Activated CD4-positive, CD25-positive, alpha-beta regulatory T cell treated with anti-CD3 and anti-CD28 coated beads, Interleukin-2, amount 50 U/mL, for 72 hours (primary cell): Measurements from ENCODE around the gene EMC10.

Source experiments
- DNase-seq: peaks from one replicate; pipeline ENCODE4 v3.0.0; 2021

EMC10 gene

GRCh38 chr19:50480281-50481111 is 4.2 kb downstream of the EMC10 start:
- no peak for DNase-seq

DNA sequence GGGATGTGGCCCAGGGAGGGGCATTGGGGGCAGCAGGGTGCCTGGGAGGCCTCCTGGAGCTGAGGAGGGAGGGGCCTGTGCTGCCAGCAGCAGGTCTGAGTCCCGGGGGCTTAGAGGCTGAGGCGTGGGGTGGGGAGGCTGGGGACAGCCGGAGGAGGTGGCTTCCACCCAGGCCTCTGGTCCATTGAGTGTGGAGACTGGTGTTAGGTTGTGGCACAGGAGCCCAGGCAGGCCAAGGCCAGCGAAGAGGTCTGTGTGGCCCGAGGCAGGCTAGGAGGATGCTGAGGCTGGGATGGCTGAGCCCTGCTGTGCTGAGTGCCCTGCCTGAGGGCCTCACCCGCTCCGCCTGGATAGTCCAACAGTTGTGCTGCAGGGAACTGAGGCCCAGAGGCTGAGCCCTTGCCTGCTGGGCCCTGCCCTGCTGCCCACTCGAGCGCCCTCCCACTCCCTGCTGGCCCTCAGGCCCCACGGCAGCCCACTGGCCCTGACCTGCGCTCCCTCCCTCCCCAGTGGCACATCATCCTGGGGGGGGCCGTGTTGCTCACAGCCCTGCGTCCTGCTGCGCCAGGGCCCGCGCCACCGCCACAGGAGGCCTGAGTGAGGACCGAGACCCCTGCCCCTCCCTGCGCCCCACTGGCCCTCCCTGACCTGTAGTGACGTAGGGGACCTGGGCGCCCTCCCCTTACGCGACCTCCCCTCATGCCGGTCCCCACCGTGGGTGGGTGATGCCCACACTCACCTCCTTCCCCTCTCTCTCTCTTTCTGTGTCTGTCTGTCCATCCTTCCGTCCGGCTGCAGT is 5.2 kb downstream of the EMC10 start:
- DNase-seq = no peak

GRCh38 chr19:50482271-50482855 is 6.1 kb downstream of the EMC10 start:
- DNase-seq = no peak

- DNase-seq = no peak
Observed at GRCh38 chr19:50482916-50483315, 6.6 kb downstream of the EMC10 start.

DNA sequence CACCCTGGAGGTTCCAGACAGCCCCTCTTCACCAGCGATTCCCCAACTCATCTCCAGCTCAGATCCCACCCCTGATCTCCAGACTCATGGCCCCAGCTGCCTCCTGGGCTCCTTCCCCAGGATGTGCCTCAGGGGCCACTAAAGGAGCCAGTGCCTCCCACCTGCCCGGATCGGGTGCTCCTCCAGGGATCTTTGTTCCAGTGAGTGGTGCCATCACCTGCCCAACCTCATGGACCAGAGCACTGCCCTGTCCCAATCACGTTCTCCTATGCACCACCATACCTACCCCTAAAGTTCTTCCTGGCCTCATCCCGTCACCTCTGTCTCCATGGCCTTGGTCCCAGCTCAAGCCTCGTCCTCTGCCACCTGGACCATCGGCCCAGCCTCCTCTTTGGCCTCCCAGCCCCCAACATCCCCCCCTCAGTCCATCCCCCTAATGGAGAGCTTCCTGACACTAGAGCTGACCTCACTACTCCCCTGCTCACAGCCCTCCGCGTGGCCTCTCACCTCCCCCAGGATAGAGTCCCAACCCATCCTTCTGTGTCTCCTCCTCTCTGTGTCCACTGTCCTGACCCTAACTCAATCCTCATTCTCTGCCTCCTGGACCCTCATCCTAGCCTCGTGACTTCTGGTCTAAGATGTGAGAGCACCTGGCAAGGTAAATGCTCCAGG is 9.1 kb downstream of the EMC10 start:
- DNase-seq = no peak

GRCh38 chr19:50486823-50487515 is 10.7 kb downstream of the EMC10 start:
- DNase-seq = peak; percentile 74

DNA sequence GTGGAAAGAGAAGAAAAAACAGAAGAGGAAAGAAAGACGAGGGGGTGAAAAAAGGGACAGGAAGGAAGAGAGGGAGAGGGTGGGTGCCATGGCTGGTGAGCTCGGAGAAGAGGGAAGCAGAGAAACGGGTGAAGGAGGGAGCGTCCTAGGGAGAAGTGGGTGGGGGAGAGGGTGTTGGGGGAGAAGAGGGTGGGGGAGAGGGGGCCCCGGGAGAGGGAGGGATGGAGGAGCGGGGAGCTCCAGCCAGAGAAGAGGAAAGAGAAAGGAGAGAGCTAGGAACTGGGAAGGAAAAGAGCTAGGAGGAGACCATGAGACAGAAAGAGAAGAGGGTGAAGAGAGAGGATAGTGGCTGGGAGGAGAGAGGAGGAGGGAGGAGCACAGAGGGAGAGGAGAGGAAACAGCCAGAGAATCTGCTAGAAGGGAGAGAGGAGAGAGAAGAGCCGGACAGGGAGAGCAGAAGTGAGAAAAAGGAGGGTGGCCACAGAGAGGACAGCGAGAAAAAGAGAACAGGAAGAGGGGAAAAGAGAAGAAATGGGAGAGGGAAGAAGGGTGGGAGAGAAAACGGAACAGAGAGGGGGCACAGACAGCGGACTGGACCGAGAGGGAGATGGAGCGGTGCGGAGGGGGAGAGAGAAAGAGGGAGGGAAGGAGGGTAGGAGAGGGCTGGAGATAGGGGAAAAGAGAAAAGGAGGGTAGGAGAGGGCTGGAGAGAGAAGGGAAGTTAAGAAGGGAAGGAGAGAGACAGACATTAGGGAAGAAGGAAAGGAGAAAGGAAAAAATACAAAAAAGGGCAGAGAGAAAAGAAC is 12.3 kb downstream of the EMC10 start:
- no peak for DNase-seq

- DNase-seq = no peak
Observed at GRCh38 chr19:50489461-50490011, 13.2 kb downstream of the EMC10 start.

GRCh38 chr19:50490411-50490811 is 14.1 kb downstream of the EMC10 start:
- no peak for DNase-seq

DNA sequence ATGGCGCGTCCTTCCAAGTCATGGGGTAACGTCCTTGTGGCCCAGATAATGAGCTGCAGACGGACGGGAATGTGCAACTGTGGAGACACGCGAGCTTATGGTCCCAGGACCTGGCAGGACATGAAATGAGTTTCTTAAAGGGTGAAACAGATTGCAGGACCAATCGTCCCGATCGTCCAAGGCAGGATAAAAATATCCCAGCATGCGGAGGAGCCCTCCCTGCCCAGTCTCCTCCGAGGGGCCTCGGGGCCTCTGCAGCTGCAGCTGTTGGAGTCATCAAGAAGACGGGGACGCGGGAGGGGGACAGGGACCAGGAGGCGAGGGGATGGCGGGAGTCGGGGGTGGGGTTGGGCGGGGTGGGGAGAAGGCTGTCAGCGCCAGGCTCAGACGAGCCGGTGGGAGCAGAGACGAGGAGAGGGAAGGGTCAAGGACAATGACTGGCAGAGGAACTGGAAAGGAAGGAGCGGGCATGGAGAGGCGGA is 14.7 kb downstream of the EMC10 start:
- DNase-seq = no peak

GRCh38 chr19:50492303-50493052 is 16.2 kb downstream of the EMC10 start:
- no peak for DNase-seq

GRCh38 chr19:50493171-50493570 is 16.9 kb downstream of the EMC10 start:
- no peak for DNase-seq

DNA sequence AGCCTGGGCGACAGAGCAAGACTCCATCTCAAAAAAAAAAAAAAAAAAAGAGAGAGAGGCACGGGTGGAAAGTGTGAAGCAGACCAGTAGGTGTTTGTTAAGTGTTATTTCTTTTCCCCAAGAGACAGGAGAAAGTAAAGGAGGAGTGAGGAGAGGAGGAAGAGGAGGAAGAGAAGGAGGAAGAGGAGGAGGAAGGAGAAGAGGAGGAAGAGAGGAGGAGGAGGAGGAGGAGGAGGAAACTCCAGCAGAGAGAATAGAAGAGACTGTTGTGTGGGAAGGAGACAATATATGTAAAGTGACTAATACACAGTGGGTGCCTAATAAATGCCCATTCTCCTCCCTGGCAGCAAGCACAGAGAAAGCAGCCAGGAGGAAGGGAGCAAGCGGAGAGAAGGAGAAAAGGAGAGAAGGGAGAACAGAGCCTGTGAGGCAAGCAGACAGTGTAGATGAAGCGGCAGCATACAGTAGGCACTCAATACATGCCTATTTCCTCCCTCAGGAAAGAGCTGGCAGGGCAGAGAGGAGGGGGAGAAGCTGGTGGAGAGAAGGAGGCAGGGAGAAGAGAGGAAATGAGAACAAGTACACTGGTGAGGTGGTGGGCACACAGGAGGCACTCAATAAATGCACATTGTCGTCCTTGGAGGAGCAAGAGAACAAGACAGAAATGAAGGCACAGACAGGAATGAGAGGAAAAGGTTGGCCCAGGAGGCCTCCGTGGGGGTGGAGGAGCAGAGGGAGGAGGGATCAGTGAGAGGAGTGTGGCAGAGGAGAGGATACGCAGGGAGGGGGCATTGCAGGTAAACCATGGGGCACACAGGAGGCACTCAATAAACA is 18.1 kb downstream of the EMC10 start:
- DNase-seq = no peak

DNA sequence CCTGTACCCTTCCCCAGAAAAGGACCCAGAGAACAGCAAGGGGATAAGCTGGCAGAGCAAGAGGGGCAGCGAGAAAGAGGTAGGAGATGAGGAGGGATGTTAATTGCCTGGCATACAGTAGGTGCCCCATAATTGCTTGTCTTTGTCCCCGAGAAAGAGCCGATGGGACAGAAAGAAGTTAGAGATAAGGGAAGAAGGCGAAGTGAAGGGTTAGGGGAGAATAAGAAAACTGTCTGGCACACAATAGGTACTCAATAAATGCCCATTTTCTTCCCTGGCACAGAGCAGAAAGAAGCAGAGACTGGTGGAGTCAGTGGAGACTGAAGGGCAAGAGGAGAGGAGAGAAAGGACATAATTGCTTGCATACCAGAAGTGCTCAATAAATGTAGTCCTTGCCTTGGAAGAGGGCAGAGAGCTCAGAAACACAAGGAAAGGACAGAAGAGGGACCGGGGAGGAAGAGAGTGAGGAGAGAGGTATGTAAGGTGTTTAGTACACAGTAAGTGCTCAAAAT is 18.8 kb downstream of the EMC10 start:
- DNase-seq = no peak

DNA sequence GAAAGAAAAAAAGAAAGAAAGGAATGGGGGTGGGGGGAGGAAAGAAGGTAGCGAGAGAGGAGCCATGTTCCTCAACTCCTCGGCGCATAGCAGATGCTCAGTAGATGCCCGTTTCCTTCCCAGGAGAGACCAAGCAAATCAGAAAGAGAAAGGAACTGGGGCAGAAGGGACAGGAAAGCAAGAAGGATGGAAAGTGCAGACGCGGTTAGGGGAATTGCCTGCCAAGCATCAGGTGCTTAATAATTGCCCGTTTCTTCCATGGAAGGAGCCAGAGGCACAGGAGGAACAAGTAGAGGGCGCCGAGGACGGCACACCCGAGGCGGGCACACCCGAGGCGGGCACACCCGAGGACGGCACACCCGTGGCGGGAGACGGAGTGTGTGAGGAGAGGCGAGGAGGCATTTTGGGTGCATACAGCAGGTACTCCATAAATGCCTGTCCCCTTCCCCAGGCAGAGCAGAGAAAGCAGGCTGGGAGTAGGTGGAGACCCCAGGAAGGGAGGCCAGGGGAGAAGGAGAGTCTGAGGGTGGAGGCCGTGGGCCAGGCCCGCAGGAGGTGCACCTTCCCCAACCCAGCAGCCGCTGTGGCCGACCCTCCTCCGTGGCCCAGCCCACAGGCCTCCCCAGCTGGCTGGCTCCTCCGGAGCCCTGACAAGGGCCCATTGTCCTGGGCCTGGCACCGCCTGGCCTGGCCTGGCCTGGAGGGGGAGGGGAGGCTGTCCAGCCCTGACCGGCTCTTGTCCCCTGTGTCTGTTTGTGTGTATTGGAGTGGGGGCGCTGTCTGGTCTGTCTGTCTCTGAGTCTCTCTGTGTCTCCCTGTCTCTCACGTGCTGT is 20.1 kb downstream of the EMC10 start:
- DNase-seq = no peak

GRCh38 chr19:50497022-50497405 is 20.7 kb downstream of the EMC10 start:
- no peak for DNase-seq

GRCh38 chr19:50498219-50499056 is 22.1 kb downstream of the EMC10 start:
- no peak for DNase-seq
